ENCODE data around the gene SMTNL1. TPM values are rescaled to one million over a fixed set of nuclear protein-coding genes. Genes with fewer than 3 reads are reported as not detected.

SMTNL1 gene
- total and polyA plus RNA-seq, 8 donors, result not detected

GRCh38 chr11:57511741-57512430 lies 25.5 kb upstream of the SMTNL1 start:
- no peak for ATAC-seq
- Histone ChIP-seq H3K4me3 (peak overlapping the region in 2 of 4 donors; percentile 94 to 96), H3K27ac (peak overlapping the region in 1 of 4 donors; percentile 76), H3K4me1 (peaks cover 3 to 9% (median 8%) of the 10 kb centered on the region in 3 donors), H3K36me3 (peaks cover 0 to 7% (median 0%) of the 10 kb centered on the region in 3 donors), H3K9me3 (no peaks in the 10 kb centered on the region), H3K27me3 (no peaks in the 10 kb centered on the region)
- TF ChIP-seq CTCF (IDR thresholded peaks at IDR 0.05), result no peak
- intact Hi-C loops (cut with DNase I), result loop anchor here in 1 of 3 donors (10.0 kb wide), 1 partner anchor 47 kb away; the partner anchor contains the start of gene RTN4RL2
- FAIRE-seq, result no peak
- DNase-seq, result no peak
- 50 to 65% methylated on average over 6 of the region's 6 CpGs for WGBS, 2 donors

GRCh38 chr11:57512646-57513451 lies 24.5 kb upstream of the SMTNL1 start:
- Histone ChIP-seq H3K27me3 (no peaks in the 10 kb centered on the region), H3K9me3 (no peaks in the 10 kb centered on the region), H3K36me3 (peaks cover 0 to 2% (median 0%) of the 10 kb centered on the region in 3 donors), H3K4me3 (peak overlapping the region; percentile 76 to 96 (median 88)), H3K27ac (peak overlapping the region in 3 of 4 donors; percentile 71 to 89 (median 76)), H3K4me1 (peaks cover 3 to 9% (median 6%) of the 10 kb centered on the region in 3 donors)
- peak in 1 of 6 donors; percentile 20 for DNase-seq
- no peak for FAIRE-seq
- intact Hi-C loops (cut with DNase I), result loop anchor here in 1 of 3 donors (10.0 kb wide), 1 partner anchor 48 kb away; the partner anchor contains the start of gene RTN4RL2
- TF ChIP-seq CTCF (IDR thresholded peaks at IDR 0.05), result no peak
- ATAC-seq, result no peak
- 38 to 44% methylated on average over 12 of the region's 12 CpGs for WGBS, 2 donors

- Histone ChIP-seq H3K9me3 (no peaks in the 10 kb centered on the region), H3K4me1 (peaks cover 3 to 7% (median 5%) of the 10 kb centered on the region in 3 donors), H3K4me3 (peak overlapping the region; percentile 76 to 96 (median 88)), H3K36me3 (no peaks in the 10 kb centered on the region), H3K27me3 (no peaks in the 10 kb centered on the region), H3K27ac (peak overlapping the region in 3 of 4 donors; percentile 71 to 89 (median 76))
- ATAC-seq (no peak), FAIRE-seq (no peak), DNase-seq (peak in 1 of 6 donors; percentile 6)
- intact Hi-C loops (cut with DNase I), result loop anchor here in 1 of 3 donors (10.0 kb wide), 1 partner anchor 49 kb away; the partner anchor contains the start of gene RTN4RL2
- TF ChIP-seq CTCF (IDR thresholded peaks at IDR 0.05), result no peak
- 21 to 43% methylated on average over 1 of the region's 1 CpG for WGBS, 2 donors
Measured at GRCh38 chr11:57513452-57513795, 24.0 kb upstream of the SMTNL1 start.

GRCh38 chr11:57513911-57514537 lies 23.4 kb upstream of the SMTNL1 start:
- Histone ChIP-seq H3K36me3 (no peaks in the 10 kb centered on the region), H3K9me3 (no peaks in the 10 kb centered on the region), H3K27ac (peak overlapping the region; percentile 71 to 89 (median 80)), H3K4me3 (peak overlapping the region; percentile 76 to 96 (median 88)), H3K27me3 (no peaks in the 10 kb centered on the region), H3K4me1 (peaks cover 0 to 5% (median 3%) of the 10 kb centered on the region in 3 donors)
- no peak for TF ChIP-seq CTCF (IDR thresholded peaks at IDR 0.05)
- peak; percentile 61 to 76 (median 68) for ATAC-seq
- 5% methylated on average over 33 to 35 of the region's 35 CpGs for WGBS, 2 donors
- intact Hi-C loops (cut with DNase I), result loop anchor here in 1 of 3 donors (10.0 kb wide), 1 partner anchor 49 kb away; the partner anchor contains the start of gene RTN4RL2
- peak; percentile 53 to 90 (median 70) for DNase-seq
- no peak for FAIRE-seq
